ENCODE measurements around the gene RAB30.

The RAB30 gene

DNA sequence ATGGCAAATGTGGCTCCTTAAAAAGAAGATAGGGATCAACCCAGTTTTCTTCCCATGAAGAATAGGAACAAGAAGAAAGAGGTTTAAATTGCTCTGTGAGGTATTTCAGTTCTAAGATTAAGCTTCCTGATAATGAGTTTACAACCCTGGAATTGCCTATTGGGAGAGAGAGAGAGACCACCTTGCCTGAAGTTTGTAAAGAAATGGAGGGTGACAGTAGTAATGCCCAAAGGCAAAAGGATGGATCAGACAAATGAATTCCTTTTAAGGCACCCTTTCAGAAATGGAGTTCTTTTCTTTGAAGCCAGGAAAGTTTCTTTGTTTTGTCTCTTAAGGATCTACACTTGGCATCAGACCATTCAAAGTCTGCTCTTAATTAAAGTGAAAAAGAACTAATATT lies 95.8 kb downstream of the RAB30 start:
- TF ChIP-seq, protein P1, sequence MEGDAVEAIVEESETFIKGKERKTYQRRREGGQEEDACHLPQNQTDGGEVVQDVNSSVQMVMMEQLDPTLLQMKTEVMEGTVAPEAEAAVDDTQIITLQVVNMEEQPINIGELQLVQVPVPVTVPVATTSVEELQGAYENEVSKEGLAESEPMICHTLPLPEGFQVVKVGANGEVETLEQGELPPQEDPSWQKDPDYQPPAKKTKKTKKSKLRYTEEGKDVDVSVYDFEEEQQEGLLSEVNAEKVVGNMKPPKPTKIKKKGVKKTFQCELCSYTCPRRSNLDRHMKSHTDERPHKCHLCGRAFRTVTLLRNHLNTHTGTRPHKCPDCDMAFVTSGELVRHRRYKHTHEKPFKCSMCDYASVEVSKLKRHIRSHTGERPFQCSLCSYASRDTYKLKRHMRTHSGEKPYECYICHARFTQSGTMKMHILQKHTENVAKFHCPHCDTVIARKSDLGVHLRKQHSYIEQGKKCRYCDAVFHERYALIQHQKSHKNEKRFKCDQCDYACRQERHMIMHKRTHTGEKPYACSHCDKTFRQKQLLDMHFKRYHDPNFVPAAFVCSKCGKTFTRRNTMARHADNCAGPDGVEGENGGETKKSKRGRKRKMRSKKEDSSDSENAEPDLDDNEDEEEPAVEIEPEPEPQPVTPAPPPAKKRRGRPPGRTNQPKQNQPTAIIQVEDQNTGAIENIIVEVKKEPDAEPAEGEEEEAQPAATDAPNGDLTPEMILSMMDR (IDR thresholded peaks at IDR 0.05): no peak

DNA sequence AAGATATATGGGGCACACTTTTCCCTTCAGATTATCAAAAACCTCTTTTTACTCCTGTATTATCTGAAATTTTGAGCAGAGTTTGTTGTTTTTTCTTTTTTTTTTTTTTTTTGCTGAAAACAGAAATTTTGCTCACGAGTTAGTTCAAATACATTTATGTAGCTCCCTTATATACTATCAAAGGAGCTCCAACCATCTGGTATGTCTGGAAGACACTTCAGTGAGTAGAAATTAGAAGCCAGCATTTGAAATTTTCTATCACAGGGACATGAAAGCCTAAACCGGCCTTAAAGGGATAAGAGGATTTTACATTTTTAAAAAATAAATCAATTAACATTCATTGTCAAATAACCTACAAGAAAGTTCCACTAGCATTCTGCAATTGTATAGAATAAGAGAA lies 96.8 kb downstream of the RAB30 start:
- TF ChIP-seq, protein P1 (IDR thresholded peaks at IDR 0.05): no peak

DNA sequence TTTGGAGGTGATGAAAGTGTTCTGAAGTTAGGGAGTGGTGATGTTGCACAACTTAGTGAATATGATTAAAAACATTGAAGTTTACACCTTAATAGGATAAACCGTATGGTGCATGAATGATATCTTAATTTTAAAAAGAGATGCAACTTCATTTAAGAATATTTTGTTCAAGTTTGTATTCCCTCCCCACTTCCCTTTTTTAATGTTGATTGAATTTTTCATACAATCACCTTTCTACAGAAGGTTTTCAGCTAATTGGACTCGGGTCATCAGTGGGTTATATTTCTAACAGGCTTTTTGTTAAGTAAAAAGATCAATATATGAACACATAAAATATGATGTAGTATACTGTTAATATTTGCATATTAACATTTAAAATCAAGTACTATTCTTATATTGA lies 97.6 kb downstream of the RAB30 start:
- TF ChIP-seq, protein P1 (IDR thresholded peaks at IDR 0.05): no peak

DNA sequence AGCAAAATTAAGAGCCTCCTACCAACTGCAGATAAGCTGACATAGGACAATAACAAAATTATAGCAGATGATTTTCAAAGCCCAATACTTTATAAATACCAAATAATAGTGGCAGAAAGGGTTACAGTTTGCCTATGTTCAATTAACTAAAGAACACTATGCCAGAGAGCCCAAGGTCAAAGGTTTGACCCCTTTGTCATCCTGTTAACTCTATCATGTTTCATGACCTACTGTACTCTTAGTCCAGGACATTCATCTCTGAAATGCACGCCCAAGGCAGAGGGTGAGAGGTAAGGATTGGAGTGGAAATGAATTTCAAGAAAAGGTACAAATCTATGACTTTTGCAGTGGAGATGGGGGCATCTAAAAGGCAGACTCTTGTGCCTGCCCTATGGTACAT lies 99.6 kb downstream of the RAB30 start:
- TF ChIP-seq, protein P1 (IDR thresholded peaks at IDR 0.05): no peak

DNA sequence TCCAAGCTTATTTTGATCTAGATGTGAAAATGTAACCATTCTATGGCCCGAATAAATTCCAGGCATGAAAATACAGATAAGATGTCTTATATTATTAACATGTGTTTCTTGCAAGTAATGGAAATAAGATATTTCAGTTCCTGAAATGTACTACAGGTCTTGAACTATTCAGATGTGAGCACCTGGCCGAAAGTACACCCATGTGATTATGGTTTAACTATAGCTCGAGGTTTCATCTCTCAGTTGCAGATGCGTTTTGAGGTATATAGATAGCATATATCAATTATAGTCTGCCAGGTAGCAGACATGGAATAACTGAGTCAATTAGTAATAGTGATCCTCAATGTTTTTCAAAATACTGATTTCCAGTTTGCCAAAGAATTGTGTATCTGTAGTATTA lies 101.9 kb downstream of the RAB30 start:
- TF ChIP-seq, protein P1 (IDR thresholded peaks at IDR 0.05): no peak

DNA sequence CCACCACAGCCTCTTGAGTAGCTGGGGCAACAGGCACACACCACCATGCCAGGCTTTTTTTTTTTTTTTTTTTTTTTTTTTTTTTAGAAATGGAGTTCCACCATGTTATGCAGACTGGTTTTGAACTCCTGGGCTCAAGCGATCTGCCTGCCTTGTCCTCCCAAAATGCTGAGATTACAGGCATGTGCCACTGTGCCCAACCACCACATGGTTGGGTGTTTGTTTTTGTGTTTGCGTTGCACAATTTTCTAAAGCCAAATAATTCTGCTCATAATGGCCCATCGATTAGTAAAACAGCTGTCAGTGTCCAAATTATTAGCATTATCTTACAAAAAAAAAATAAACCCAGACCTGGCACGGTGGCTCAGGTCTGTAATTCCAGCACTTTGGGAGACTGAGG lies 104.3 kb downstream of the RAB30 start:
- TF ChIP-seq, protein P1 (IDR thresholded peaks at IDR 0.05): no peak

DNA sequence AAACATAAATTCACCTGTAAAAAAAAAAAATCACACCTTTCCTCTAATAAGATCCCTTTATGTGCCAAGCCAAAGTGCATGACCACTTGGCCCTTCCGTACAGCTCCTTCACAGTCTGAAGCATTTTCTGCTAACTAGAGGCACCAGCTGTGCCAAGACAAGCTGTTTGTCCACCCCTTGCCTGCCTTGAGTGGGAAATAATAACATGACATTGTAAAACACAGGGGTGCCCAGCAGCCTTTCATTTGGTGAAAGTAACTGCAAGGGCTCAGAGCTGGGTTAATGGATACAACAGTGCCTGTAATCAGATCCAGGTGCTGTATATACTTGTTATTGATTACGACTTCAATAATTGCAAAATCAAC lies 110.9 kb downstream of the RAB30 start:
- TF ChIP-seq, protein P1 (IDR thresholded peaks at IDR 0.05): no peak

DNA sequence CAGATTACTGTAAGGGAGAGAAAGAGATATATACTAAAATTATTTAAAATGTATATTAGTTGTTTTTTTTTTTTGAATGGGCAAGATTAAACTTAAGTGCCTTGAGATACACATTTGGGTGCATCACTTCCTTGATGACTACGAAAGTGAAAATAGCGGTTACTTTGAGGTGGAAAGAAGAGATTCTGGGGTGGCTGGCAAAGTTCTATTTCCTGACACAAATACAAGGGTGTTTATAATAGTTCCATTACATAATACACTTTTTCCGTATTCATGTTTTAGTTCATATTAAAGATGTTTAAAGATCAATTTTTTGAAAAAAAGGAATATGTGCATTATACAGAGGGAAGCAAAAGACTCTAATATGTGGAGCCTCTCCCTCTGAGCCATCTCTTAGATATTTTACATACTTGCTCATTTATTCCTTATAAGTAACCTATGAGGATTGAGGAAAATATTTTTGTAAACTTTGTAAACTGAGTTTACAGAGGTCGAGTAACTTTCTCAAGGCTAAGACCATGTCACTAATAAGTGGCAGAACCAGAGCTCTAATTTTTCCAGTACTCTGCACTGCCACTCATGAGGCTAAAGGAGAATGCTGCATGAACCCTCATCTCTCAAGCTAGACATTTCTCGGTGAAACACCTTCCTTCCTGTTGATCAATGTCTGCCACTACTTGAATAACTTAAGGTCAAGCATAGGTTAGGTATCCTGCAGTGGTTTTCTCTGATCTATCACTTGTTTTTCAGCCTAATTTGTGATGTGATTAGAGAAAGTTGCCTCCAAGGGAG lies 111.5 kb downstream of the RAB30 start:
- TF ChIP-seq, protein P1 (IDR thresholded peaks at IDR 0.05): no peak

Data from LNCAP (cell line).